ENCODE measurements around the gene DMD. TPM values are rescaled to one million over a fixed set of nuclear protein-coding genes. Genes with fewer than 3 reads are reported as not detected.

Gene DMD
- polyA plus RNA-seq, 1 donor from 2014 or later = 21.6 TPM

GRCh38 chrX:31563792-31564191 is 1647.6 kb downstream of the DMD start:
- H3K79me2 ChIP-seq (replicated peaks; ENCODE audit: insufficient read depth, low read length) = no peaks in the 10 kb centered on the region
- H3K27ac ChIP-seq (ENCODE audit: low read length) = no peak overlapping the region
- no peaks in the 10 kb centered on the region for H3K27me3 ChIP-seq (ENCODE audit: insufficient read depth, low read depth, low read length)
- H2AFZ ChIP-seq (ENCODE audit: low read depth, low read length) = no peak overlapping the region
- H3K9me2 ChIP-seq (ENCODE audit: insufficient read depth, low read length) = no peaks in the 10 kb centered on the region
- no peaks in the 10 kb centered on the region for H3F3A ChIP-seq (ENCODE audit: insufficient read depth, low read length, poor library complexity, severe bottlenecking)
- H3K4me3 ChIP-seq (ENCODE audit: low read length) = no peak overlapping the region
- no peak overlapping the region for H3K9ac ChIP-seq (ENCODE audit: low read length)
- TF ChIP-seq CTCF (IDR thresholded peaks at IDR 0.05; ENCODE audit: poor library complexity, severe bottlenecking) = no peak
- no peak for TF ChIP-seq POLR2AphosphoS5 (IDR thresholded peaks at IDR 0.05)
- no peak for TF ChIP-seq REST (IDR thresholded peaks at IDR 0.05; ENCODE audit: borderline replicate concordance)
- no peak for TF ChIP-seq RAD21 (conservative IDR thresholded peaks at IDR 0.05)
- TF ChIP-seq EP300 (conservative IDR thresholded peaks at IDR 0.05; ENCODE audit: poor library complexity, severe bottlenecking) = no peak
- TF ChIP-seq MXI1 (conservative IDR thresholded peaks at IDR 0.05; ENCODE audit: poor library complexity, severe bottlenecking) = no peak
- TF ChIP-seq SMC3 (conservative IDR thresholded peaks at IDR 0.05; ENCODE audit: poor library complexity) = no peak
- TF ChIP-seq EZH2 (IDR thresholded peaks at IDR 0.05; ENCODE audit: borderline replicate concordance, insufficient read depth, low read length, poor library complexity, severe bottlenecking) = no peak
- no peaks in the 10 kb centered on the region for H3K36me3 ChIP-seq (ENCODE audit: insufficient read depth, low read length)
- H3K9me3 ChIP-seq (ENCODE audit: low read length) = no peaks in the 10 kb centered on the region
- H4K20me1 ChIP-seq (ENCODE audit: insufficient read depth) = no peaks in the 10 kb centered on the region
- H3K4me2 ChIP-seq (ENCODE audit: low read length) = no peak overlapping the region

- H4K20me1 ChIP-seq (ENCODE audit: insufficient read depth) = no peaks in the 10 kb centered on the region
- TF ChIP-seq TAF1 (IDR thresholded peaks at IDR 0.05; ENCODE audit: low read depth) = no peak
- no peak for TF ChIP-seq EP300 (conservative IDR thresholded peaks at IDR 0.05; ENCODE audit: poor library complexity, severe bottlenecking)
- H3K4me3 ChIP-seq (ENCODE audit: low read length) = no peak overlapping the region
- H3F3A ChIP-seq (ENCODE audit: insufficient read depth, low read length, poor library complexity, severe bottlenecking) = no peaks in the 10 kb centered on the region
- H3K9me3 ChIP-seq (ENCODE audit: low read length) = no peaks in the 10 kb centered on the region
- H3K9me2 ChIP-seq (ENCODE audit: insufficient read depth, low read length) = no peaks in the 10 kb centered on the region
- no peaks in the 10 kb centered on the region for H3K79me2 ChIP-seq (replicated peaks; ENCODE audit: insufficient read depth, low read length)
- H3K27me3 ChIP-seq (ENCODE audit: insufficient read depth, low read depth, low read length) = no peaks in the 10 kb centered on the region
- H3K4me2 ChIP-seq (ENCODE audit: low read length) = no peak overlapping the region
- no peak overlapping the region for H3K9ac ChIP-seq (ENCODE audit: low read length)
- H3K36me3 ChIP-seq (ENCODE audit: insufficient read depth, low read length) = no peaks in the 10 kb centered on the region
- H3K27ac ChIP-seq (ENCODE audit: low read length) = no peak overlapping the region
- no peak overlapping the region for H2AFZ ChIP-seq (ENCODE audit: low read depth, low read length)
These were observed 1655.8 kb downstream of the DMD start for GRCh38 chrX:31555506-31555905.

- Histone ChIP-seq H3K4me2 (ENCODE audit: low read length) (no peak overlapping the region), H3K36me3 (ENCODE audit: insufficient read depth, low read length) (no peaks in the 10 kb centered on the region), H3K9ac (ENCODE audit: low read length) (no peak overlapping the region), H3F3A (ENCODE audit: insufficient read depth, low read length, poor library complexity, severe bottlenecking) (no peaks in the 10 kb centered on the region), H2AFZ (ENCODE audit: low read depth, low read length) (no peak overlapping the region), H3K4me3 (ENCODE audit: low read length) (no peak overlapping the region), H3K27me3 (ENCODE audit: insufficient read depth, low read depth, low read length) (no peaks in the 10 kb centered on the region), H3K27ac (ENCODE audit: low read length) (no peak overlapping the region), H3K9me2 (ENCODE audit: insufficient read depth, low read length) (no peaks in the 10 kb centered on the region), H4K20me1 (ENCODE audit: insufficient read depth) (no peaks in the 10 kb centered on the region), H3K79me2 (replicated peaks; ENCODE audit: insufficient read depth, low read length) (no peaks in the 10 kb centered on the region), H3K9me3 (ENCODE audit: low read length) (no peaks in the 10 kb centered on the region)
- TF ChIP-seq RAD21 (conservative IDR thresholded peaks at IDR 0.05) (no peak), EP300 (conservative IDR thresholded peaks at IDR 0.05; ENCODE audit: poor library complexity, severe bottlenecking) (no peak), POLR2AphosphoS5 (IDR thresholded peaks at IDR 0.05) (no peak), SMC3 (conservative IDR thresholded peaks at IDR 0.05; ENCODE audit: poor library complexity) (no peak), TAF1 (IDR thresholded peaks at IDR 0.05; ENCODE audit: low read depth) (no peak), EZH2 (IDR thresholded peaks at IDR 0.05; ENCODE audit: borderline replicate concordance, insufficient read depth, low read length, poor library complexity, severe bottlenecking) (no peak), REST (IDR thresholded peaks at IDR 0.05; ENCODE audit: borderline replicate concordance) (no peak), MXI1 (conservative IDR thresholded peaks at IDR 0.05; ENCODE audit: poor library complexity, severe bottlenecking) (no peak), CTCF (IDR thresholded peaks at IDR 0.05; ENCODE audit: poor library complexity, severe bottlenecking) (no peak)
These were observed 1659.4 kb downstream of the DMD start for GRCh38 chrX:31551913-31552312.
